GM10266 (cell line): ENCODE results near the gene SLC27A5.
A peak's percentile ranks its signal among the peaks of the same experiment; 100 is the strongest.
"Not testable (repeated sequence)": the region's sequence is repeated elsewhere in the genome, so short reads cannot be mapped to it uniquely, and the experiment has no call there.

Experiments used
- DNase-seq: peaks from one replicate; pipeline ENCODE4 v3.0.0; 2012; ENCODE audit errors: extremely low spot score
- TF ChIP-seq, protein P1 (sequence below): IDR thresholded peaks from 2 replicates; pipeline ENCODE4 v1.5.1; 2012; ENCODE audit warnings: mild to moderate bottlenecking, low read depth; ENCODE audit not compliant: control insufficient read depth, insufficient read depth; ENCODE audit errors: missing control alignments

SLC27A5 gene

GRCh38 chr19:58548859-58549663, 37.3 kb upstream of the SLC27A5 start:
- no peak for DNase-seq
- TF ChIP-seq, protein P1, sequence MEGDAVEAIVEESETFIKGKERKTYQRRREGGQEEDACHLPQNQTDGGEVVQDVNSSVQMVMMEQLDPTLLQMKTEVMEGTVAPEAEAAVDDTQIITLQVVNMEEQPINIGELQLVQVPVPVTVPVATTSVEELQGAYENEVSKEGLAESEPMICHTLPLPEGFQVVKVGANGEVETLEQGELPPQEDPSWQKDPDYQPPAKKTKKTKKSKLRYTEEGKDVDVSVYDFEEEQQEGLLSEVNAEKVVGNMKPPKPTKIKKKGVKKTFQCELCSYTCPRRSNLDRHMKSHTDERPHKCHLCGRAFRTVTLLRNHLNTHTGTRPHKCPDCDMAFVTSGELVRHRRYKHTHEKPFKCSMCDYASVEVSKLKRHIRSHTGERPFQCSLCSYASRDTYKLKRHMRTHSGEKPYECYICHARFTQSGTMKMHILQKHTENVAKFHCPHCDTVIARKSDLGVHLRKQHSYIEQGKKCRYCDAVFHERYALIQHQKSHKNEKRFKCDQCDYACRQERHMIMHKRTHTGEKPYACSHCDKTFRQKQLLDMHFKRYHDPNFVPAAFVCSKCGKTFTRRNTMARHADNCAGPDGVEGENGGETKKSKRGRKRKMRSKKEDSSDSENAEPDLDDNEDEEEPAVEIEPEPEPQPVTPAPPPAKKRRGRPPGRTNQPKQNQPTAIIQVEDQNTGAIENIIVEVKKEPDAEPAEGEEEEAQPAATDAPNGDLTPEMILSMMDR = no peak

GRCh38 chr19:58547323-58548312, 35.8 kb upstream of the SLC27A5 start:
- no peak for DNase-seq
- TF ChIP-seq, protein P1 = no peak

- TF ChIP-seq, protein P1 = no peak
- no peak for DNase-seq
Observed at GRCh38 chr19:58546019-58546530, 34.3 kb upstream of the SLC27A5 start.

DNA sequence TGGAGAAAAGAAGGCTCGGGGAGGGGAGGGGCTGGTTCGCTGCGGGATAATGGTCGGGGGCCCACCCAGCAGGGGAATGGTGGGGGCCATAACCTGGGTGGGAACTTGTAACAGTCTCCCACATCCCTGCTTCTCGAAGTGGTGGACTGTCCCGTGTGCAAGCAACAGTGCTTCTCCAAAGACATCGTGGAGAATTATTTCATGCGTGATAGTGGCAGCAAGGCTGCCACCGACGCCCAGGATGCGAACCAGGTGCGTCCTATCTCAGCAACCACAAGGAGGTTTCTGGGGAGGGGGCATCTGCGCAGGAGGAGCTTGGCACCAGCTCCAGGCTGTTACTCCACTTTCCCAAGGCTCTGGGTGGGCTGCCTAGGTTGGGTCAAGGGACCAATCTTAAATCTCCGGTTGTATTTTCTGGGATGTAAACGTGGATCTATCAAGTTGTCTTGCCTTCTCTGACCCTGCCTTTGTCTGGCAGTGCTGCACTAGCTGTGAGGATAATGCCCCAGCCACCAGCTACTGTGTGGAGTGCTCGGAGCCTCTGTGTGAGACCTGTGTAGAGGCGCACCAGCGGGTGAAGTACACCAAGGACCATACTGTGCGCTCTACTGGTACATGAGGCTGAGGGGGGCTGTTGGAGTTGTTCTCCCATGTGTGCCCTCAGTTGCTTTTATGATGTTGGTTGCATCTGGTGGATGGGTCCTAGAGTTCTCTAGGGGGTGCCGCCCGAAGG, 33.7 kb upstream of the SLC27A5 start:
- TF ChIP-seq, protein P1 = no peak
- DNase-seq = no peak

DNA sequence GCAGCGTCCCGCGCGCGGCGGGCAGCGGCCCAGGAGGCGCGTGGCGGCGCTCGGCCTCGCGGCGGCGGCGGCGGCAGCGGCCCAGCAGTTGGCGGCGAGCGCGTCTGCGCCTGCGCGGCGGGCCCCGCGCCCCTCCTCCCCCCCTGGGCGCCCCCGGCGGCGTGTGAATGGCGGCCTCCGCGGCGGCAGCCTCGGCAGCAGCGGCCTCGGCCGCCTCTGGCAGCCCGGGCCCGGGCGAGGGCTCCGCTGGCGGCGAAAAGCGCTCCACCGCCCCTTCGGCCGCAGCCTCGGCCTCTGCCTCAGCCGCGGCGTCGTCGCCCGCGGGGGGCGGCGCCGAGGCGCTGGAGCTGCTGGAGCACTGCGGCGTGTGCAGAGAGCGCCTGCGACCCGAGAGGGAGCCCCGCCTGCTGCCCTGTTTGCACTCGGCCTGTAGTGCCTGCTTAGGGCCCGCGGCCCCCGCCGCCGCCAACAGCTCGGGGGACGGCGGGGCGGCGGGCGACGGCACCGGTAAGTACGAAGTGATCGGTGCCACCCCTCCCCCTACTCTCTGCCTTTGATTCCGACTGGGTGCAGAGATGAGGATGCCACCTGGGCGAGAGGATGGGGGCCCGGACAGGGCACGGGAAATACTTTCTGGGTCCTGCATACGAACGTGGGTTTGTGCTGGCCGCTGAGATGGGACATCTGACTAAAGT, 32.9 kb upstream of the SLC27A5 start:
- peak; percentile 96 for DNase-seq
- TF ChIP-seq, protein P1 = no peak

- DNase-seq = peak; percentile 100
Observed at GRCh38 chr19:58543826-58544590, 32.2 kb upstream of the SLC27A5 start, which contains the start of gene TRIM28. Gene TRIM28 (plus strand): TSS chr19:58544064. CDS start chr19:58544758, 694 bp downstream.

DNA sequence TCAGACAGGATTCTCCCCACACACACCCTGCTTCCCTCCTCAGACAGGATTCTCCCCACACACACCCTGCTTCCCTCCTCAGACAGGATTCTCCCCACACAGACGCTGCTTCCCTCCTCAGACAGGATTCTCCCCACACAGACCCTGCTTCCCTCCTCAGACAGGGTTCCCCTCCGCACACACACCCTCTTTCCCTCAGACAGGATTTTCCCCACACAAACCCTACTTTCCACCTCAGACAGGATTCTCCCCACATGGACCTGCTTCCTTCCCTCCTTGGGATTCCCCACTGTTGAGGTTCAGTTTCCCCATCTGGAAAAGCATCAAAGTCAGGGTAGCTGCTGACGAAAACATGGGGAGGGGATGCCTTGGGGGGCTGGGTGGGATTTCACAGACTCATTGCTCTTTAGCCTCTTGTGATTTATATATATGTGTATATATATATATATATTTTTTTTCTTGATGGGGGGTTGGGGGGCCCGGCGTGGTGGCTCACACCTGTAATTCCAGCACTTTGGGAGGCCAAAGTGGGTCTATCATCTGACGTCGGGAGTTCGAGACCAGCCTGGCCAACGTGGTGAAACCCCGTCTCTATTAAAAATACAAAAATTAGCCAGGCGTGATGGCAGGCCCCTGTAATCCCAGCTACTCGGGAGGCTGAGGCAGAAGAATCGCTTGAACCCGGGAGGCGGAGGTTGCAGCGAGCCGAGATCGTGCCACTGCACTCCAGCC, 31.0 kb upstream of the SLC27A5 start:
- DNase-seq = not testable (repeated sequence)

More at GRCh38 chr19:58543826-58544590, 32.2 kb upstream of the SLC27A5 start, which contains the start of gene TRIM28:
- TF ChIP-seq, protein P1 = no peak

GRCh38 chr19:58539169-58539559, 27.4 kb upstream of the SLC27A5 start:
- DNase-seq = not testable (repeated sequence)
